K562 (cell line): Measurements from ENCODE around the gene APEX1. TPM values are rescaled to one million over a fixed set of nuclear protein-coding genes. Genes with fewer than 3 reads are reported as not detected.

ENCODE experiments used
- CREM ChIP-seq: IDR thresholded peaks from 2 replicates; pipeline ENCODE4 v1.6.1; 2014; ENCODE audit warnings: antibody characterized with exemption, low read depth
- FOXP1 ChIP-seq: sonication (generic); formaldehyde crosslinking; IDR thresholded peaks from 2 replicates; pipeline ENCODE4 v1.8.0; 2022; ENCODE audit warnings: mild to moderate bottlenecking, missing genetic modification reagents
- MEF2D ChIP-seq: conservative IDR thresholded peaks from 2 replicates; pipeline ENCODE4 v1.6.1; 2016; ENCODE audit warnings: low read depth, missing genetic modification characterization, missing compliant biosample characterization
- POLR2AphosphoS5 ChIP-seq: IDR thresholded peaks from 2 replicates; pipeline ENCODE4 v1.6.1; 2011; ENCODE audit warnings: mild to moderate bottlenecking, low read depth, low read length, moderate library complexity; ENCODE audit not compliant: control insufficient read depth, insufficient read depth
- RAD21 ChIP-seq, 2 experiments: fragments of 250-450 bp in 1 of 2; fragments of 450-650 bp in 1 of 2; sonication (Bioruptor Pico) in 1 of 2; formaldehyde crosslinking in 1 of 2; IDR thresholded peaks in 1 of 2; conservative IDR thresholded peaks in 1 of 2; 2 replicates each; pipeline versions ENCODE4 v1.4.0 to v1.8.0; 2020 to 2022; ENCODE audit warnings: mild to moderate bottlenecking in 2 of 2, moderate library complexity in 1 of 2
- SRSF7 ChIP-seq: fragments of 200-400 bp; formaldehyde crosslinking; optimal IDR thresholded peaks from 2 replicates; pipeline ENCODE3; 2017; ENCODE audit warnings: mild to moderate bottlenecking, low read depth, low read length
- TCFL5 ChIP-seq: fragments of 250-450 bp; sonication (Bioruptor Pico); conservative IDR thresholded peaks from 2 replicates; pipeline ENCODE4 v1.6.1; 2021; ENCODE audit warnings: mild to moderate bottlenecking, moderate library complexity, matching md5 sums
- ZBTB33 ChIP-seq: sonication (generic); formaldehyde crosslinking; IDR thresholded peaks from 2 replicates; pipeline ENCODE4 v1.8.1; 2023; ENCODE audit warnings: mild to moderate bottlenecking, missing genetic modification reagents
- ZNF408 ChIP-seq: fragments of 250-450 bp; sonication (Bioruptor Pico); IDR thresholded peaks from 2 replicates; pipeline ENCODE4 v1.4.0; 2020; ENCODE audit warnings: low read depth, mild to moderate bottlenecking, moderate library complexity
- polyA plus RNA-seq, 8 experiments: library from polyadenylated mRNA; depleted of rRNA in 4 of 8; stranded (reverse) in 5 of 8; unstranded in 3 of 8; fragments of >200 nt; fragmentation: Nextera tagmentation in 2 of 8; fragmentation: Illumina TruSeq in 1 of 8; extraction: Ambion mirVana in 2 of 8; extraction: Trizol in 1 of 8; gene quantifications; 2 replicates each; pipeline versions ENCODE4 v1.2.1 to v1.2.3, GENCODE V29; 2011 to 2014; ENCODE audit warnings: inconsistent platforms in 1 of 8, missing spikeins in 1 of 8
- total RNA-seq, 7 experiments: library from RNA; depleted of rRNA in 6 of 7; stranded (reverse); fragments of >200 nt in 6 of 7; fragmentation: Illumina TruSeq in 2 of 7; extraction: Trizol in 2 of 7; gene quantifications; 2 replicates each; pipeline versions ENCODE4 v1.2.1 to v1.2.3, GENCODE V29; 2011 to 2021; ENCODE audit warnings: low replicate concordance in 1 of 7
- TF ChIP-seq, protein P1 (sequence below): fragments of 200-600 bp; sonication (generic); IDR thresholded peaks from one replicate; pipeline ENCODE4 v1.6.1; 2012; ENCODE audit warnings: mild to moderate bottlenecking, low read depth, low read length, inconsistent platforms
- TF ChIP-seq, protein P2 (sequence below): fragments of 450-650 bp; formaldehyde crosslinking; IDR thresholded peaks from 2 replicates; pipeline ENCODE4 v1.4.0; 2022; ENCODE audit warnings: missing genetic modification characterization

APEX1 gene
- total and polyA plus RNA-seq, 9 of the 15 experiments (the other 6 are each of a cell fraction or from before 2014, with no cell fraction given), result 50.2 to 274 (median 158) TPM

DNA sequence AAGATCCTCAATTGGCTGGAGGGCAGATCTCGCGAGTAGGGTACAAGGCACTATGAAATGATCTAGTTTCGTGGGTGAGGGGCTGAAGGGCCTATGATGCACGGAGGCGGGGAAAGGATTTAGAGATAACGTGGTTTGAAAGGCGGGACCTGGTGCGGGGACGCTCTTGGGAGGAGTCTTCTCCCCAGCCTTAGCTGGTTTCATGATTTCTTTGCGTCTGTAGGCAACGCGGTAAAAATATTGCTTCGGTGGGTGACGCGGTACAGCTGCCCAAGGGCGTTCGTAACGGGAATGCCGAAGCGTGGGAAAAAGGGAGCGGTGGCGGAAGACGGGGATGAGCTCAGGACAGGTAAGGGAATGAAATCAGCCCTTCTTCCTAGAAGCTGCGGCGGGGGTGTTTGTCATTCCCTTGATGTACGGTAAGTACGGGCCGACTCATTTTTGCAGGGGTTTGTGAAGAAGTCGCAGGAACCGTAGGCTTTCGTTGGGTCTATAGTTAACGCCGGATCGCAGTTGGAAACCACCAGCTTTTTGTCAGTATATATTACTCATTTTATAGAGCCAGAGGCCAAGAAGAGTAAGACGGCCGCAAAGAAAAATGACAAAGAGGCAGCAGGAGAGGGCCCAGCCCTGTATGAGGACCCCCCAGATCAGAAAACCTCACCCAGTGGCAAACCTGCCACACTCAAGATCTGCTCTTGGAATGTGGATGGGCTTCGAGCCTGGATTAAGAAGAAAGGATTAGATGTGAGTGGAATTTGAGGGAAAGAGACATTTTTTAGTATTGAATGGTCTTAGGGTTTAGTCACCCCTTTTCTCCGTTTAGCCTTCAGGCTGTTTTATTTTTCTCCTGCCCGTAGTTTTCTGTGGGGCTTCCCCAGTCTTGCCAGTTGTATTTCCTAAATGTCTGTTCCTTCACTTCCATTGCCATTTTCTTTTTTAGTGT, 602 bp downstream of the APEX1 start (continued):
- TF ChIP-seq, protein P1, sequence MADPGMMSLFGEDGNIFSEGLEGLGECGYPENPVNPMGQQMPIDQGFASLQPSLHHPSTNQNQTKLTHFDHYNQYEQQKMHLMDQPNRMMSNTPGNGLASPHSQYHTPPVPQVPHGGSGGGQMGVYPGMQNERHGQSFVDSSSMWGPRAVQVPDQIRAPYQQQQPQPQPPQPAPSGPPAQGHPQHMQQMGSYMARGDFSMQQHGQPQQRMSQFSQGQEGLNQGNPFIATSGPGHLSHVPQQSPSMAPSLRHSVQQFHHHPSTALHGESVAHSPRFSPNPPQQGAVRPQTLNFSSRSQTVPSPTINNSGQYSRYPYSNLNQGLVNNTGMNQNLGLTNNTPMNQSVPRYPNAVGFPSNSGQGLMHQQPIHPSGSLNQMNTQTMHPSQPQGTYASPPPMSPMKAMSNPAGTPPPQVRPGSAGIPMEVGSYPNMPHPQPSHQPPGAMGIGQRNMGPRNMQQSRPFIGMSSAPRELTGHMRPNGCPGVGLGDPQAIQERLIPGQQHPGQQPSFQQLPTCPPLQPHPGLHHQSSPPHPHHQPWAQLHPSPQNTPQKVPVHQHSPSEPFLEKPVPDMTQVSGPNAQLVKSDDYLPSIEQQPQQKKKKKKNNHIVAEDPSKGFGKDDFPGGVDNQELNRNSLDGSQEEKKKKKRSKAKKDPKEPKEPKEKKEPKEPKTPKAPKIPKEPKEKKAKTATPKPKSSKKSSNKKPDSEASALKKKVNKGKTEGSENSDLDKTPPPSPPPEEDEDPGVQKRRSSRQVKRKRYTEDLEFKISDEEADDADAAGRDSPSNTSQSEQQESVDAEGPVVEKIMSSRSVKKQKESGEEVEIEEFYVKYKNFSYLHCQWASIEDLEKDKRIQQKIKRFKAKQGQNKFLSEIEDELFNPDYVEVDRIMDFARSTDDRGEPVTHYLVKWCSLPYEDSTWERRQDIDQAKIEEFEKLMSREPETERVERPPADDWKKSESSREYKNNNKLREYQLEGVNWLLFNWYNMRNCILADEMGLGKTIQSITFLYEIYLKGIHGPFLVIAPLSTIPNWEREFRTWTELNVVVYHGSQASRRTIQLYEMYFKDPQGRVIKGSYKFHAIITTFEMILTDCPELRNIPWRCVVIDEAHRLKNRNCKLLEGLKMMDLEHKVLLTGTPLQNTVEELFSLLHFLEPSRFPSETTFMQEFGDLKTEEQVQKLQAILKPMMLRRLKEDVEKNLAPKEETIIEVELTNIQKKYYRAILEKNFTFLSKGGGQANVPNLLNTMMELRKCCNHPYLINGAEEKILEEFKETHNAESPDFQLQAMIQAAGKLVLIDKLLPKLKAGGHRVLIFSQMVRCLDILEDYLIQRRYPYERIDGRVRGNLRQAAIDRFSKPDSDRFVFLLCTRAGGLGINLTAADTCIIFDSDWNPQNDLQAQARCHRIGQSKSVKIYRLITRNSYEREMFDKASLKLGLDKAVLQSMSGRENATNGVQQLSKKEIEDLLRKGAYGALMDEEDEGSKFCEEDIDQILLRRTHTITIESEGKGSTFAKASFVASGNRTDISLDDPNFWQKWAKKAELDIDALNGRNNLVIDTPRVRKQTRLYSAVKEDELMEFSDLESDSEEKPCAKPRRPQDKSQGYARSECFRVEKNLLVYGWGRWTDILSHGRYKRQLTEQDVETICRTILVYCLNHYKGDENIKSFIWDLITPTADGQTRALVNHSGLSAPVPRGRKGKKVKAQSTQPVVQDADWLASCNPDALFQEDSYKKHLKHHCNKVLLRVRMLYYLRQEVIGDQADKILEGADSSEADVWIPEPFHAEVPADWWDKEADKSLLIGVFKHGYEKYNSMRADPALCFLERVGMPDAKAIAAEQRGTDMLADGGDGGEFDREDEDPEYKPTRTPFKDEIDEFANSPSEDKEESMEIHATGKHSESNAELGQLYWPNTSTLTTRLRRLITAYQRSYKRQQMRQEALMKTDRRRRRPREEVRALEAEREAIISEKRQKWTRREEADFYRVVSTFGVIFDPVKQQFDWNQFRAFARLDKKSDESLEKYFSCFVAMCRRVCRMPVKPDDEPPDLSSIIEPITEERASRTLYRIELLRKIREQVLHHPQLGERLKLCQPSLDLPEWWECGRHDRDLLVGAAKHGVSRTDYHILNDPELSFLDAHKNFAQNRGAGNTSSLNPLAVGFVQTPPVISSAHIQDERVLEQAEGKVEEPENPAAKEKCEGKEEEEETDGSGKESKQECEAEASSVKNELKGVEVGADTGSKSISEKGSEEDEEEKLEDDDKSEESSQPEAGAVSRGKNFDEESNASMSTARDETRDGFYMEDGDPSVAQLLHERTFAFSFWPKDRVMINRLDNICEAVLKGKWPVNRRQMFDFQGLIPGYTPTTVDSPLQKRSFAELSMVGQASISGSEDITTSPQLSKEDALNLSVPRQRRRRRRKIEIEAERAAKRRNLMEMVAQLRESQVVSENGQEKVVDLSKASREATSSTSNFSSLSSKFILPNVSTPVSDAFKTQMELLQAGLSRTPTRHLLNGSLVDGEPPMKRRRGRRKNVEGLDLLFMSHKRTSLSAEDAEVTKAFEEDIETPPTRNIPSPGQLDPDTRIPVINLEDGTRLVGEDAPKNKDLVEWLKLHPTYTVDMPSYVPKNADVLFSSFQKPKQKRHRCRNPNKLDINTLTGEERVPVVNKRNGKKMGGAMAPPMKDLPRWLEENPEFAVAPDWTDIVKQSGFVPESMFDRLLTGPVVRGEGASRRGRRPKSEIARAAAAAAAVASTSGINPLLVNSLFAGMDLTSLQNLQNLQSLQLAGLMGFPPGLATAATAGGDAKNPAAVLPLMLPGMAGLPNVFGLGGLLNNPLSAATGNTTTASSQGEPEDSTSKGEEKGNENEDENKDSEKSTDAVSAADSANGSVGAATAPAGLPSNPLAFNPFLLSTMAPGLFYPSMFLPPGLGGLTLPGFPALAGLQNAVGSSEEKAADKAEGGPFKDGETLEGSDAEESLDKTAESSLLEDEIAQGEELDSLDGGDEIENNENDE, result no peak
- TF ChIP-seq CREM, result no peak
- TF ChIP-seq MEF2D (tag), result 0 out of 2 replicates have a peak, but pooled peaks have one; percentile 10
- TF ChIP-seq POLR2AphosphoS5, result no peak
- TF ChIP-seq ZBTB33 (CRISPR knock-in tag), result no peak
- TF ChIP-seq RAD21 (CRISPR knock-in tag; conservative IDR thresholded peaks at IDR 0.05 in 1 of 2, IDR thresholded peaks at IDR 0.05 in 1 of 2), result no peak
- peak; percentile 52; the same call in 1 of the 2 replicates for TF ChIP-seq FOXP1 (CRISPR knock-in tag)
- TF ChIP-seq TCFL5 (CRISPR knock-in tag), result no peak
- TF ChIP-seq, protein P2, sequence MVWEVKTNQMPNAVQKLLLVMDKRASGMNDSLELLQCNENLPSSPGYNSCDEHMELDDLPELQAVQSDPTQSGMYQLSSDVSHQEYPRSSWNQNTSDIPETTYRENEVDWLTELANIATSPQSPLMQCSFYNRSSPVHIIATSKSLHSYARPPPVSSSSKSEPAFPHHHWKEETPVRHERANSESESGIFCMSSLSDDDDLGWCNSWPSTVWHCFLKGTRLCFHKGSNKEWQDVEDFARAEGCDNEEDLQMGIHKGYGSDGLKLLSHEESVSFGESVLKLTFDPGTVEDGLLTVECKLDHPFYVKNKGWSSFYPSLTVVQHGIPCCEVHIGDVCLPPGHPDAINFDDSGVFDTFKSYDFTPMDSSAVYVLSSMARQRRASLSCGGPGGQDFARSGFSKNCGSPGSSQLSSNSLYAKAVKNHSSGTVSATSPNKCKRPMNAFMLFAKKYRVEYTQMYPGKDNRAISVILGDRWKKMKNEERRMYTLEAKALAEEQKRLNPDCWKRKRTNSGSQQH (CRISPR knock-in tag), result 0 out of 2 replicates have a peak, but pooled peaks have one; percentile 24
- no peak for TF ChIP-seq SRSF7
- no peak for TF ChIP-seq ZNF408 (CRISPR knock-in tag)
